ENCODE results near the gene ZDBF2.
A peak's percentile ranks its signal among the peaks of the same experiment; 100 is the strongest.

Gene ZDBF2

DNA sequence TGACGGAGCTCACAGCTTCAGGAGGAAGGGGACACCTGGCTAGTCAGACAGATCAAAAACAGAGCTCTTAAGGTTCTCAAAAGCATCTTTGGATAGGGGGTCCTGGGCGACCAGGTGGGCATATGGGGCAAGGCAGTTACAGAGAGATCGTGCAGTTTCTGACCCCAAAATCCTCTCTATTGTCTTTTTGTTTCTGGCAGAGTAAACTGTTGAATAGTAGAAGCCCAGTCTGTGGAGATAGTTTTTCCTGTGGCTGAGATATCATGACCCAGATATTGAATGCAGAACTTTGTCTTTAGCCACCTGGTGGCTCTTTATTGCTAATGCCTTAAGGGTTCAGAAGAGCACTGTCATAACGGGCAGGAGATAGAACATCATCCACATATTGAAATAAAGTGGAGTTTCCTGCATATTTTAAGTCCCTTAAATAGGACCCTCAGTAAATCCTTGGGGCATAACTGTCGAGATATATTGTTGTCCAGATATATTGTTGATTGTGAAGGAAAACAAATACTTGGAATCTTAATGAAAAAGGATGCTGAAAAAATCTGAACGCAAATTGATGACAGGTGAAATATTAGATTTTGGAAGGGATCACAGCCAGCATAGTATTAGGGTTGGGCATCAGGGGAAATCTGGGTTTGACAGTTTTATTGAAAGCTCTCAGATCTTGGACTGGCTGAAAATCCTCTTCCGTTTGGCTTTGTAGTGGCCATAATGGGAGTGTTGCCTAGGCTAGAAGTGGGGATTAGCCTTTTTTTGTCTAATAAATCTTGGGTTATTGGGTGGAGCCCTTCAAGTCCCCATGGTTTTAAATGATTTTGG lies 14.1 kb upstream of the ZDBF2 start:
- Histone ChIP-seq H3K27ac (ENCODE audit: extremely low read depth, low read depth, low read length) (no peak overlapping the region), H3K36me3 (ENCODE audit: control insufficient read depth in 2 of 2, insufficient read depth in 1 of 2, low read length in 2 of 2) (no peaks in the 10 kb centered on the region), H3K4me1 (ENCODE audit: control insufficient read depth, insufficient read depth, low read length) (0 out of 2 replicates have a peak, but pooled peaks cover 3% of the 10 kb centered on the region), H3K4me3 (ENCODE audit: low read depth, low read length) (no peak overlapping the region), H3K9me3 (ENCODE audit: control insufficient read depth, insufficient read depth, low read depth, low read length) (no peaks in the 10 kb centered on the region)
- CTCF ChIA-PET: interaction anchor here (0.6 to 2.1 kb wide), 10 partner anchors 14 to 97 kb away, joined by 3 to 8 read pairs (median 4); partner anchors contain the start of gene ZDBF2
- POLR2A ChIA-PET: no interaction called here
- TF ChIP-seq ZFHX2 (tag by site-specific recombination; conservative IDR thresholded peaks at IDR 0.05): no peak
- no peak for TF ChIP-seq ZNF311 (tag by site-specific recombination; IDR thresholded peaks at IDR 0.05; ENCODE audit: borderline replicate concordance)
- no peak for TF ChIP-seq KLF8 (tag by site-specific recombination; IDR thresholded peaks at IDR 0.05)
- peak; percentile 55; the same call in 1 of the 2 replicates for TF ChIP-seq SCRT2 (tag by site-specific recombination; IDR thresholded peaks at IDR 0.05)
- TF ChIP-seq, protein P1, sequence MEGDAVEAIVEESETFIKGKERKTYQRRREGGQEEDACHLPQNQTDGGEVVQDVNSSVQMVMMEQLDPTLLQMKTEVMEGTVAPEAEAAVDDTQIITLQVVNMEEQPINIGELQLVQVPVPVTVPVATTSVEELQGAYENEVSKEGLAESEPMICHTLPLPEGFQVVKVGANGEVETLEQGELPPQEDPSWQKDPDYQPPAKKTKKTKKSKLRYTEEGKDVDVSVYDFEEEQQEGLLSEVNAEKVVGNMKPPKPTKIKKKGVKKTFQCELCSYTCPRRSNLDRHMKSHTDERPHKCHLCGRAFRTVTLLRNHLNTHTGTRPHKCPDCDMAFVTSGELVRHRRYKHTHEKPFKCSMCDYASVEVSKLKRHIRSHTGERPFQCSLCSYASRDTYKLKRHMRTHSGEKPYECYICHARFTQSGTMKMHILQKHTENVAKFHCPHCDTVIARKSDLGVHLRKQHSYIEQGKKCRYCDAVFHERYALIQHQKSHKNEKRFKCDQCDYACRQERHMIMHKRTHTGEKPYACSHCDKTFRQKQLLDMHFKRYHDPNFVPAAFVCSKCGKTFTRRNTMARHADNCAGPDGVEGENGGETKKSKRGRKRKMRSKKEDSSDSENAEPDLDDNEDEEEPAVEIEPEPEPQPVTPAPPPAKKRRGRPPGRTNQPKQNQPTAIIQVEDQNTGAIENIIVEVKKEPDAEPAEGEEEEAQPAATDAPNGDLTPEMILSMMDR (tag by site-specific recombination; IDR thresholded peaks at IDR 0.05): 0 out of 2 replicates have a peak, but pooled peaks have one; percentile 26
- TF ChIP-seq ZNF324 (tag by site-specific recombination; IDR thresholded peaks at IDR 0.05): no peak
- TF ChIP-seq OSR2 (tag by site-specific recombination; IDR thresholded peaks at IDR 0.05): no peak
- TF ChIP-seq, protein P2, sequence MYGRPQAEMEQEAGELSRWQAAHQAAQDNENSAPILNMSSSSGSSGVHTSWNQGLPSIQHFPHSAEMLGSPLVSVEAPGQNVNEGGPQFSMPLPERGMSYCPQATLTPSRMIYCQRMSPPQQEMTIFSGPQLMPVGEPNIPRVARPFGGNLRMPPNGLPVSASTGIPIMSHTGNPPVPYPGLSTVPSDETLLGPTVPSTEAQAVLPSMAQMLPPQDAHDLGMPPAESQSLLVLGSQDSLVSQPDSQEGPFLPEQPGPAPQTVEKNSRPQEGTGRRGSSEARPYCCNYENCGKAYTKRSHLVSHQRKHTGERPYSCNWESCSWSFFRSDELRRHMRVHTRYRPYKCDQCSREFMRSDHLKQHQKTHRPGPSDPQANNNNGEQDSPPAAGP (tag by site-specific recombination; IDR thresholded peaks at IDR 0.05): no peak
- TF ChIP-seq INSM2 (tag by site-specific recombination; IDR thresholded peaks at IDR 0.05): no peak
- TF ChIP-seq ZNF248 (tag by site-specific recombination; IDR thresholded peaks at IDR 0.05): no peak
- TF ChIP-seq ZNF48 (tag by site-specific recombination; IDR thresholded peaks at IDR 0.05): no peak
- TF ChIP-seq ZNF791 (tag by site-specific recombination; IDR thresholded peaks at IDR 0.05): no peak
- TF ChIP-seq ZNF140 (tag by site-specific recombination; IDR thresholded peaks at IDR 0.05): no peak
- TF ChIP-seq FEZF1 (tag by site-specific recombination; IDR thresholded peaks at IDR 0.05): 0 out of 2 replicates have a peak, but pooled peaks have one; percentile 14
- TF ChIP-seq ZSCAN30 (tag by site-specific recombination; IDR thresholded peaks at IDR 0.05): no peak
- TF ChIP-seq ZNF626 (tag by site-specific recombination; IDR thresholded peaks at IDR 0.05): no peak
- TF ChIP-seq ZNF785 (tag by site-specific recombination; IDR thresholded peaks at IDR 0.05): no peak
- no peak for TF ChIP-seq HOXC10 (CRISPR knock-in tag; IDR thresholded peaks at IDR 0.05)
- no peak for TF ChIP-seq SALL2 (tag by site-specific recombination; IDR thresholded peaks at IDR 0.05; ENCODE audit: borderline replicate concordance)
- no peak for TF ChIP-seq ZNF354C (tag by site-specific recombination; IDR thresholded peaks at IDR 0.05; ENCODE audit: borderline replicate concordance, low read depth)
- no peak for TF ChIP-seq ZNF843 (tag by site-specific recombination; IDR thresholded peaks at IDR 0.05)
- no peak for TF ChIP-seq SP3 (tag by site-specific recombination; IDR thresholded peaks at IDR 0.05)
- no peak for TF ChIP-seq ZNF692 (tag by site-specific recombination; IDR thresholded peaks at IDR 0.05)
- TF ChIP-seq, protein P3, sequence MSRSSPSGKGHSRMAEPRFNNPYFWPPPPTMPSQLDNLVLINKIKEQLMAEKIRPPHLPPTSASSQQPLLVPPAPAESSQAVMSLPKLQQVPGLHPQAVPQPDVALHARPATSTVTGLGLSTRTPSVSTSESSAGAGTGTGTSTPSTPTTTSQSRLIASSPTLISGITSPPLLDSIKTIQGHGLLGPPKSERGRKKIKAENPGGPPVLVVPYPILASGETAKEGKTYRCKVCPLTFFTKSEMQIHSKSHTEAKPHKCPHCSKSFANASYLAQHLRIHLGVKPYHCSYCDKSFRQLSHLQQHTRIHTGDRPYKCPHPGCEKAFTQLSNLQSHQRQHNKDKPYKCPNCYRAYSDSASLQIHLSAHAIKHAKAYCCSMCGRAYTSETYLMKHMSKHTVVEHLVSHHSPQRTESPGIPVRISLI (tag by site-specific recombination; IDR thresholded peaks at IDR 0.05): no peak
- no peak for TF ChIP-seq ZBTB21 (tag by site-specific recombination; IDR thresholded peaks at IDR 0.05)
- no peak for TF ChIP-seq ZNF510 (tag by site-specific recombination; IDR thresholded peaks at IDR 0.05; ENCODE audit: insufficient replicate concordance)
- TF ChIP-seq PRDM4 (tag by site-specific recombination; IDR thresholded peaks at IDR 0.05): no peak
- TF ChIP-seq OVOL3 (tag by site-specific recombination; IDR thresholded peaks at IDR 0.05): no peak
- no peak for TF ChIP-seq HOXD13 (CRISPR knock-in tag; IDR thresholded peaks at IDR 0.05; ENCODE audit: borderline replicate concordance)
